Measurements from ENCODE around the gene PROSER3.
"Not testable (repeated sequence)": the region's sequence is repeated elsewhere in the genome, so short reads cannot be mapped to it uniquely, and the experiment has no call there.

PROSER3 gene

DNA sequence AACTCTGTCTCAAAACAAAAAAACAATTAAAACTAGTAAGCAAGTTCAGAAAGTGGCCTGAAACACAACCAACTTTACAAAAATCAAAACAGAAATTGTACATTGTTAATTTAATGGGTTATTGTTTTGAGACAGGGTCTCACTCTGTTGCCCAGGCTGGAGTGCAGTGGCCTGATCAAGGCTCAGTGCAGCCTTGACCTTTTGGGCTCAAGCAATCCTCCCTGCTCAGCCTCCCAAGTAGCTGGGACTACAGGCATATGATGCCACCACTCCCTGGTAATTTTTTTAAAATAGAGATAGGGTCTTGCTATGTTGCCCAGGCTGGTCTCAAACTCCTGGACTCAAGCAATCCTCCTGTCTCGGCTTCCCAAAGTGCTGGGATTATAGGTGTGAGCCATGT is 37.6 kb downstream of the PROSER3 start:
- not testable (repeated sequence) for DNase-seq

- DNase-seq, result no peak
These were observed 38.9 kb downstream of the PROSER3 start for GRCh38 chr19:35796645-35797542.

GRCh38 chr19:35797663-35798062 is 39.7 kb downstream of the PROSER3 start:
- no peak for DNase-seq

GRCh38 chr19:35801828-35802227 is 43.9 kb downstream of the PROSER3 start:
- DNase-seq, result no peak

- DNase-seq, result no peak
These were observed 47.6 kb downstream of the PROSER3 start for GRCh38 chr19:35805526-35806102.

DNA sequence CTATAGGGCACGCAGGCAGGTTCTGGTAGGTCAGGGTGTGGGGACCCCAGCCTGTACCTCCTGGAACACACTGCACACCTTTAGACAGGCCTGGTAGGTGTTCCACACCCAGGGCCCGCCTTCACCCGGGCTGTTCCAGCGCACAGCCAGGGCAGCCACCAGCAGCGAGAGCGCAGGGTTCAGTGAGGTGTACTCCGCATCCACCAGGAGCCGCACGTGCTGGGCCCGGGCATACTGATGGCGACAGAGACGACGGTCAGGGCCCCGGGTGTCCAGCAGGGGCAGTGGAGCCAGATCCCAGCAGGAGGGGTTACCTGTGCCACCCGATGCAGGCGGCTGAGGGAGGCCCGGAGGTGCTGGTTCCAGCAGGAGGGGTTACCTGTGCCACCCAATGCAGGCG is 48.6 kb downstream of the PROSER3 start:
- DNase-seq, result no peak

- DNase-seq, result no peak
These were observed 49.7 kb downstream of the PROSER3 start for GRCh38 chr19:35807633-35808032.

GRCh38 chr19:35811317-35812219 is 53.6 kb downstream of the PROSER3 start:
- no peak for DNase-seq

GRCh38 chr19:35812220-35813042 is 54.5 kb downstream of the PROSER3 start, which contains the start of gene PRODH2:
Gene PRODH2, minus strand, starts transcription at chr19:35812845. Its CDS starts 40 bp downstream, at chr19:35812805.
- no peak for DNase-seq

- no peak for DNase-seq
These were observed 55.3 kb downstream of the PROSER3 start for GRCh38 chr19:35813043-35813890.

- no peak for DNase-seq
These were observed 58.3 kb downstream of the PROSER3 start for GRCh38 chr19:35816262-35816661.

- no peak for DNase-seq
These were observed 58.9 kb downstream of the PROSER3 start for GRCh38 chr19:35816846-35817245.

DNA sequence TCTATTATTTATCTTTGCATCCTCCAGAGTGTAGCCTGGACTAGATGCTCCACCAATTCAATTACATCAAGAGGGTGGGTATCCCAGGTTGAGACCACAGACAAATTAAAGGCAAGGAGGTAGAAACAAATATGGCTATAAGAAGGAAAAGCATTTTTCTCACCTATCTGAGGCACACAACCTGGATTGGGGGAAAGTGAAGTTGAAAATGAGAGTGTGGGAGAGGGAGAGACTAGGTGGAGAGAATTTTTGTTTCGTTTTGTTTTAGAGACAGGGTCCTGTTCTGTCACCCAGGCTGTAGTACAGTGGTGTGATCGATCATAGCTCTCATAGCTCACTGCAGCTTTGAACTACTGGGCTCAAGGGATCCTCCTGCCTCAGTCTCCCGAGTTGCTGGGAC is 60.5 kb downstream of the PROSER3 start:
- no peak for DNase-seq
